ENCODE results near the gene DAPL1.

DNA sequence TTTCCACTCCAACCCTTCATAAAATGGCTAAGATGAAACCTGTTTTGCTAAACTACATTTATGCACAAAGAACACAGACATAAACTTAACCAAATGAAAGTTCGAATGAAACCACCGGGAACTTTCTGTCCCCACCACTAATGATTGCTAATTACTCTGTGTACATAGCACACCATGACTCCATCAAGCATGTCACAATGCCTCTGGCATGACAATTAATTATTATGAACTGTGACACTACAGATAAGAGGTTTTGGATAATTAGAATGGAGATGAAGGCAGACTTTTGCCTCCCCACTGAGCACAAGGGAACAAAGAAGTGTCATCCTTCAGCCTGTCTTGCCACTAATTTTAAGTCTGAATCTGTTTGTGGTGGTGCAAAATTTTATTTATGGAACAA, 1.5 kb downstream of the DAPL1 start:
- TF ChIP-seq, protein P1, sequence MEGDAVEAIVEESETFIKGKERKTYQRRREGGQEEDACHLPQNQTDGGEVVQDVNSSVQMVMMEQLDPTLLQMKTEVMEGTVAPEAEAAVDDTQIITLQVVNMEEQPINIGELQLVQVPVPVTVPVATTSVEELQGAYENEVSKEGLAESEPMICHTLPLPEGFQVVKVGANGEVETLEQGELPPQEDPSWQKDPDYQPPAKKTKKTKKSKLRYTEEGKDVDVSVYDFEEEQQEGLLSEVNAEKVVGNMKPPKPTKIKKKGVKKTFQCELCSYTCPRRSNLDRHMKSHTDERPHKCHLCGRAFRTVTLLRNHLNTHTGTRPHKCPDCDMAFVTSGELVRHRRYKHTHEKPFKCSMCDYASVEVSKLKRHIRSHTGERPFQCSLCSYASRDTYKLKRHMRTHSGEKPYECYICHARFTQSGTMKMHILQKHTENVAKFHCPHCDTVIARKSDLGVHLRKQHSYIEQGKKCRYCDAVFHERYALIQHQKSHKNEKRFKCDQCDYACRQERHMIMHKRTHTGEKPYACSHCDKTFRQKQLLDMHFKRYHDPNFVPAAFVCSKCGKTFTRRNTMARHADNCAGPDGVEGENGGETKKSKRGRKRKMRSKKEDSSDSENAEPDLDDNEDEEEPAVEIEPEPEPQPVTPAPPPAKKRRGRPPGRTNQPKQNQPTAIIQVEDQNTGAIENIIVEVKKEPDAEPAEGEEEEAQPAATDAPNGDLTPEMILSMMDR (IDR thresholded peaks at IDR 0.05) = no peak
- TF ChIP-seq POLR2AphosphoS5 (IDR thresholded peaks at IDR 0.05; ENCODE audit: low read depth, low read length) = no peak
- TF ChIP-seq TCF7L2 (IDR thresholded peaks at IDR 0.05; ENCODE audit: low read depth, low read length) = no peak
- TF ChIP-seq, protein P2, sequence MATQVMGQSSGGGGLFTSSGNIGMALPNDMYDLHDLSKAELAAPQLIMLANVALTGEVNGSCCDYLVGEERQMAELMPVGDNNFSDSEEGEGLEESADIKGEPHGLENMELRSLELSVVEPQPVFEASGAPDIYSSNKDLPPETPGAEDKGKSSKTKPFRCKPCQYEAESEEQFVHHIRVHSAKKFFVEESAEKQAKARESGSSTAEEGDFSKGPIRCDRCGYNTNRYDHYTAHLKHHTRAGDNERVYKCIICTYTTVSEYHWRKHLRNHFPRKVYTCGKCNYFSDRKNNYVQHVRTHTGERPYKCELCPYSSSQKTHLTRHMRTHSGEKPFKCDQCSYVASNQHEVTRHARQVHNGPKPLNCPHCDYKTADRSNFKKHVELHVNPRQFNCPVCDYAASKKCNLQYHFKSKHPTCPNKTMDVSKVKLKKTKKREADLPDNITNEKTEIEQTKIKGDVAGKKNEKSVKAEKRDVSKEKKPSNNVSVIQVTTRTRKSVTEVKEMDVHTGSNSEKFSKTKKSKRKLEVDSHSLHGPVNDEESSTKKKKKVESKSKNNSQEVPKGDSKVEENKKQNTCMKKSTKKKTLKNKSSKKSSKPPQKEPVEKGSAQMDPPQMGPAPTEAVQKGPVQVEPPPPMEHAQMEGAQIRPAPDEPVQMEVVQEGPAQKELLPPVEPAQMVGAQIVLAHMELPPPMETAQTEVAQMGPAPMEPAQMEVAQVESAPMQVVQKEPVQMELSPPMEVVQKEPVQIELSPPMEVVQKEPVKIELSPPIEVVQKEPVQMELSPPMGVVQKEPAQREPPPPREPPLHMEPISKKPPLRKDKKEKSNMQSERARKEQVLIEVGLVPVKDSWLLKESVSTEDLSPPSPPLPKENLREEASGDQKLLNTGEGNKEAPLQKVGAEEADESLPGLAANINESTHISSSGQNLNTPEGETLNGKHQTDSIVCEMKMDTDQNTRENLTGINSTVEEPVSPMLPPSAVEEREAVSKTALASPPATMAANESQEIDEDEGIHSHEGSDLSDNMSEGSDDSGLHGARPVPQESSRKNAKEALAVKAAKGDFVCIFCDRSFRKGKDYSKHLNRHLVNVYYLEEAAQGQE (IDR thresholded peaks at IDR 0.05; ENCODE audit: insufficient read depth in 1 of 2, low read depth in 2 of 2, low read length in 1 of 2) = no peak
- TF ChIP-seq SIN3A (IDR thresholded peaks at IDR 0.05; ENCODE audit: borderline replicate concordance, insufficient read depth, low read depth, low read length) = no peak

Measured in Panc1 (cell line).